NK-92 (cell line): ENCODE measurements around the gene SPINT3.

Experiments used
- DNase-seq: peaks from one replicate; lab custom pipeline; 2025; ENCODE audit not compliant: unreplicated experiment; lab: John Stamatoyannopoulos, UW

SPINT3 gene

DNA sequence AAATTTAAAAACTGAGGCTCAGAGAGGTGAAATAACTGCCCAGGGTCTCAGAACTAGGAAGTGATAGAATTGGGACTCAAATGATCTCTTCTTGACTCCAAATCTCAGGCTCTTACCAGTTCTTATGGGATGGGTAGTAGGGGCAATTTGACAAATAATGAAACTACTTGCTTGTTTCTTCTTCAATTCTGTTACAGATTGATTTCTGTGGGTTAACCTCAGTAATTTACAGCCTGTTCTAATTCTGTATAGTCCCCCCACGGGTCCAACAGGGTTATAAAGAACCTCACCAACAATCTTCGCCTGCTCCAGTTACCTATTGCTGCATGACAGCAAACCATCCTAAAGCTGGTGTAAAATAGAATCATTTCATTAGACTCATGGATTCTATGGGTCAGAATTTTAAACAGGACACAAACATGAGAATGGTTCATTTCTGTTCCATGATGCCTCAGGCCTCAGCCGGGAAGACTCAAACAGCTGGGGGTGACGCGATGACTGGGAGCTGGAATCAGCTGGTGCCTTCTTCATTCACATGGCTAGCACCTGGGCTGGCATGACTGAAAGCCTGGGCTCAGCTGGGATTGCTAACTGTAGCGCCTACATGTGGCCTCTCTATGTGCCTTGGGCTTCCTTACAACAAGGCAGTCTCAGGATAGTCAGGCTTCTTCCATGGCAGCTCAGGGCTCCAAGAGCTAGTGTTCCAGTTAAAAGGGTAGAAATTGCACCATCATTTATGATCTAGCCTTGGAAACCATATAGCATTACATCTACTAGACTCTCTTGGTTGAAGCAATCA is 52.5 kb downstream of the SPINT3 start:
- DNase-seq: no peak
